Activated CD4-positive, CD25-positive, alpha-beta regulatory T cell treated with anti-CD3 and anti-CD28 coated beads, Interleukin-2, amount 50 U/mL, for 16 hours (primary cell): ENCODE results near the gene MAP3K4.
A peak's percentile ranks its signal among the peaks of the same experiment; 100 is the strongest.
"Not testable (repeated sequence)": the region's sequence is repeated elsewhere in the genome, so short reads cannot be mapped to it uniquely, and the experiment has no call there.

ENCODE experiments used
- DNase-seq: peaks from one replicate; pipeline ENCODE4 v3.0.0-alpha.2; 2020; ENCODE audit warnings: low read depth, low spot score

MAP3K4 gene

GRCh38 chr6:160972111-160972510 is 19.5 kb upstream of the MAP3K4 start:
- DNase-seq: no peak

DNA sequence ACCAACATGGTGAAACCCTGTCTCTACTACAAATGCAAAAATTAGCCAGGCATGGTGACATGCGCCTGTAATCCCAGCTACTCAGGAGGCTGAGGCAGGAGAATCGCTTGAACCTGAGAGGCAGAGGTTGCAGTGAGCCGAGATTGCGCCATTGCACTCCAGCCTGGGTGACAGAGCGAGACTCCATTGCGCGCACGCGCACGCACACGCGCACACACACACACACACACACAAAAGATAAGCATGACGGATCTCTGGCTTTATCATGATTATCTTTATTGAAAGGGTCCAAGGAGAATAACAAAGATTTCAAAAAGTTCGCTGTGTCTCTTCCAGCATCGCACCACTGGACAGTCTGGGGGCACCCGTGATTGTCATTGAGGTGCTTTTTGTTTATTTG is 19.0 kb upstream of the MAP3K4 start:
- DNase-seq: not testable (repeated sequence)

DNA sequence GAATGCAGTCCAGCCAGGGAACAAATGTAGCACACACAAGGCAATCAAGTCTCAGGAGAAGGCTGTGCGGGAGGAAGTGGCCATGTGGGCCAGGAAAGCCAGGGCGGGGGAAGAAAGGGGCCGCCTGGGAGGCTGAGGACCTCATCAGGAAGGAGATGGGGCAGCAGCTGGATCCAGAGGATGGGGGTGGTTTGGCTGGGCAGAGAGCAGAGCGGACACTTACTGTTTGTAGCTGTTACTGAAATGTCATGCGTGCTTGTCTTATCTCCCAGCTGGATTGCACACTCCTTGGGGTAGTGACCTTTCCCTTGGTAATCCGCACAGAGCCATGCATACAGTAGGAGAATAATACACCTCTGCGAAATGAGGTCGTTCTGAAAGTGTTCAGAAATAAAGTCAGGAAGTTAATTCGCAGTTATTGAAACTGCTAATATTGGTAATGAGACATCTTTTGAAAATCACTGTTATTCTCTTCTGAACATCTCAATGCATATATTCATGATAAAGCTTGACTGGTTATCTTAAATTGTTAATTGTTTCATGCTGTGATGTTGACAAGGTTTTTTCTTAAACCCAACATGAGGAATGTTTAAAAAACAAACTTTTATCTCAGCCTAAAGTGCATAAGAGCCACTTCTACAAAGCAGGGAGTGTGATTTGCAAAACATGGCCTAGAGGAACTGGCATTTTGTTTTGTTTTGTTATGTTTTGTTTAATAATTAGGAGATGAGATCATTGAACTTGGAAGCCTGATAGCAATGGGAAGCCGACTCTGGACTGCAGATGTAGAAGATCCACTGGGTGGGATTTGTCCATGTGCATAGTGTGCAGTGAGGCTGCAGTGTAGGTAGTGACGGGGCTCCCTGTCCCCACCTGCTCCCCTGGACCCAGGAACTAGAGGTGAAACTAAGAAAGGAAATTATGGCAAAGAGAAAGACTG is 18.0 kb upstream of the MAP3K4 start:
- DNase-seq: no peak

DNA sequence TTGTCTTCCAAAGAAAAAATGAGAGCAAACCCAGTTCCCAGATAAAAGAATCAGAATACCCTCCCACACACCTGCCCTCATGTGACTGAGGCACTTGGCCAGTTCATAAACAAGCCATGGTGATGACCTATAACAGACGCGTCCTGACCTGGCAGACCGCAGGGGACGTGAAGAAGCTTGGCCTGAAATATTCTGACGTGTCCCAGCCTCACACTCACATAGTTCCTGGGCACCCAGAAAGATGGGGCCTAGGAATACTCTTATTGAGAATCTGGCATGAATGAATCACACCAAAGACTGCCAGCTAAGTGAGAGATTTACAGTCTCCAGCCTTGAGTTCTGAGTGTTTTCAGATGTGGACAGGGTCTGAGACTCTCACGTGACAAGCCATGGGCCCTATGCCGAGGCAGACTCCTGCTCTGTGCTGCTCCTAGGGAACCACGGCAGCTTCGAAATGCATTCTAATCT is 17.2 kb upstream of the MAP3K4 start:
- no peak for DNase-seq

DNA sequence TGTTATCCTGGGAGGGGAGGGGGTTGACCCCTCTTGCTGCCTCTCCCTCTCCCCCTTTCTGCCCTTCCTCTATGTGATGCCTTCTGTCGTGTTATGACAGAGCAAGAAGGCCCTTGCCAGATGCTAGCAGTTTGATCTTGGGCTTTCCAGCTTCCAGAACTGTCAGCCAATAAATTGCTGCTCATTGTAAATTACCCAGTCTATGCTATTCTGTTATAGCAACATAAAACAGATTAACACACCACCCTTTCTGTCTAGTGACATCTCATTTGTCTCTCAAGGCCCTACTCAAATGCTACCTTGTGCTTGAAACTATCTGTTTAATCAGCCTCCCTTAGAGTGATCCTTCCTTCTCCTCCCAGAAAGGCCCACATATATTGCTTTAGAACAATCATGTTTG is 16.4 kb upstream of the MAP3K4 start:
- DNase-seq: no peak

DNA sequence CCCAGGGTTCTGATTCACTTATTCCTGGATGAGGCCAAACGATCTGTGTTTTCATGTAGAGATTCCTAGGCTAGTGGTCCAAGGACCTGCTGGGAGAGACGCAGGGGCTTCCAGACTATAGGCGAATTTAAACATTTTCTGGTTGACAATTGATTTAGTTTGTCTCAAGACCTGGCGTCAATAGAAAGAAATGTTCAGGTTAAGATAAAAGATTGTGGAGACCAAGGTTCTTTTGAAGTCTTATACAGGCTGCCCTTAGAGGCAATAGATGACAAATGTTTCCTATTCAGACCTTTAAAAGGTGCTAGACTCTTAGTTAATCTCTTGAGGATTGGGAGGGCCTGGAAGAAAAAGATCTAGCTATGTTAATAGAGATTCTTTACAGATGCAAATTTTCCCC is 15.6 kb upstream of the MAP3K4 start:
- not testable (repeated sequence) for DNase-seq

DNA sequence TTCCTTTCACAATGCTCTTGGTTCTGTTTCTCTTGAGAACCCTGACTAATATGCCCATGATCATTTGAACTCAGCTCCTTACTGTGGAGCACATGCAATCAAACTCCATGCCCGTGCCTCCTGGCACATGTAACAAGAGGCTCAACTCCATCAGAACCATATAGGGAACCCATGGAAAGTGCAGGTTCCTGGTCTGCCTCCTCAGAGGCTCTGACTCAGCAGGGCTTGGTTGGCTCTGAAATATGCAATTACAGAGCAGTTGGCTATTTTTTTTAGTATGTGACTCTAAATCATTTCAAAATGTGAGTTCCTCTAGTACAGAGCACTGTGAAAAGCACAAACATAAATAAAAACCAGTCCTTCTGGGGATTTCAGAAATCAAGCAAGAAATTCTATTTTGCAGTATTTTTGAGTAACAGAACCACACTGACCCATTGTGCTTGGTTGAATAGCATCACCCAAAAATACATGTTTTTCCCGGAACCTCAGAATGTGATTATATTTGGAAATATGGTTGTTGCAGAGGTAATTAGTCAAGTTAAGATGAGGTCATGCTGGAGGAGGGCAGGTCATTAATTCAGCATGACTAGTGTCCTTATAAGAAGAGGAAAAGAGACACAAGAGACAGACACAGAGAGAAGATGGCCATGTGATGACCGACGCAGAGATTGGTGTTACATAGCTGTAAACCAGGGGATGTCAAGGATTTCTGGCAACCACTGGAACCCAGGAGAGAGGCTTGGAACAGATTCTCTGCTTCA is 13.2 kb upstream of the MAP3K4 start:
- DNase-seq: no peak

- no peak for DNase-seq
These were observed 12.4 kb upstream of the MAP3K4 start for GRCh38 chr6:160979061-160979708.

GRCh38 chr6:160983377-160983948 is 8.1 kb upstream of the MAP3K4 start:
- not testable (repeated sequence) for DNase-seq

- DNase-seq: no peak
These were observed 4.7 kb upstream of the MAP3K4 start for GRCh38 chr6:160986851-160987250.

GRCh38 chr6:160987265-160987664 is 4.3 kb upstream of the MAP3K4 start:
- DNase-seq: no peak

- DNase-seq: no peak
These were observed 643 bp upstream of the MAP3K4 start for GRCh38 chr6:160990847-160991405.

DNA sequence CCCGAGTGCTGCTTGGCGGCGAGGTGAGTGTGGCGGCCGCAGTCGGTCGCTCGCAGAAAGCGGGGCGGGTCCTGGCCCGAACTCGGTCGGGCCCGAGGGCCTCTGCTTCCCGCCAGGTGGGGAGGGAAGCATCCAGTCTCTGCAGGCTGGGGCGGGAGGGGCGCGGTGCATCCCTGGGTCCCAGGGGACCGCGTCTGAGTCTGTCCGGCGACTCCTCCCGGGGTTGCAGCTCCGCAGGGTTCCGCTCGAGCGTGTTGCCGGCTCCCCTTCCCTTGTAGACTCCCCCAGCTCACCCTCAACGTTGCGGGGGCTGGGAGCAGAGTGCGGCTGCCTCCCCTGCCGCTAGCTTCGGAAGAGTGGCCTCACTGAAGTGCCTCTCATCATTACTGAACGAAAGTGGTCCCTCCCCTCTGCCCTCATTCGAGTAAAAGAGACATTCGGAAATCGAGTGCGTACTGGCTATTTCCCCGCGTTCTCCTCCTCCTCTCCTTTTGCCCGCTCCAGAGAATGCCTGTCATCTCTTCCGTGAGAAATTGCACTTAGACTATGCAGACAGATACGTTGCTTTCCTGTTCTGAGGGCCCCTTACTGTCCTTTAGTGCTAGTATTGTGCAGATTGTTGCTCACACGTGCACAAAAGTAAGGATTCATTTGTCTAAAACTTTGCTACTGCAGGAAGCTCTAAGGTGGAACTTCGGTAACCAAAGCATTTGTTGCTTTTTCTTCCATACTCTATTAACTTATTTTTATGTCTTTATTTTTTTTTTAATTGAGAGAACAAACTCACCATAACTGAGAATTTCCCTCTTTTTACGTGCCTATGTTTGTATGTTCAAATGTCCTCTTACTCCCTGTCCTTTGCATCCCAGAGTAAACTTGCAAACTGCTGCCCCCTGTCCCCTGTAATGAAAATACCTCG is 751 bp downstream of the MAP3K4 start:
- peak; percentile 5 for DNase-seq

GRCh38 chr6:160992980-160993314 is 1.4 kb downstream of the MAP3K4 start:
- no peak for DNase-seq

DNA sequence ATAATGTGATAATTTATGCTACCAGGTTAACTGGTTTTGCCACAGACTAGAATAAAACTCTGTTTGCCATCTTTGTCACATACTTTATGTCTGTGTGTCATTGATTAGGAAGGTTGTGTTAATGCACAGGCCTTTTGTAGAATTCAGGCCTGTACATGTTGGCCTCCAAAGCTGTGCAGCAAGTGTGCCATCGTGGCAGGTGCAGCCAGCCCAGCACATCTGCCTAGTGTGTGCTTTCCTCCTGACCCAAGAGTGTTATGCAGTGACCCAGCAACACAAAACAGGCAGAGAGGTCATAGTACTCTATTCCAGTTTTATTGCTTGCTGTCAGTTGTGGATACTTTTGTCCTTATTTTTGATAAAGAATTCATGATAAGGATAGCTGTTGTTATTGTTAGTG is 3.7 kb downstream of the MAP3K4 start:
- DNase-seq: no peak

DNA sequence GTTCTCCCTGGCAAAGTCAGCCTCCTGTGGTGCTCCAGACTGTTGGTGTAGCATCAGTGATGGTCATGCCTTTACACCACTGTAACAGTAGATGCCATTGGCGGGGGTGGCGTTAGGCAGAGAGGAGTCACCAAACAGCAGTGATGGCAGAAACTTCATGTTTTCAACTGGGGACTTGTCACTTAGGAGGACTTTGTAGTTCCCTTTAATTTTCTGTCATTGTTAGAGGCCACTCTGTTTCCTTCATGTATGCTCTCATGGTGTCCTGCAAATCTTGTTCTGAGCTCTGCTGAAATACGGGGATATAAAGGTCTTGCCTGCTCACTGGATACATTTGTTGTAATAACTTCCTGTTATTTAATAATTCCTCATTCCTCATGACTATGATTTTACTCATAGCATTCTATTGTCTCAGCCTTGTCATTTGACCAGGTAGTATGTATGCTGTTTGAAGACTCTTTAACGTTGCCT is 4.6 kb downstream of the MAP3K4 start:
- DNase-seq: no peak

DNA sequence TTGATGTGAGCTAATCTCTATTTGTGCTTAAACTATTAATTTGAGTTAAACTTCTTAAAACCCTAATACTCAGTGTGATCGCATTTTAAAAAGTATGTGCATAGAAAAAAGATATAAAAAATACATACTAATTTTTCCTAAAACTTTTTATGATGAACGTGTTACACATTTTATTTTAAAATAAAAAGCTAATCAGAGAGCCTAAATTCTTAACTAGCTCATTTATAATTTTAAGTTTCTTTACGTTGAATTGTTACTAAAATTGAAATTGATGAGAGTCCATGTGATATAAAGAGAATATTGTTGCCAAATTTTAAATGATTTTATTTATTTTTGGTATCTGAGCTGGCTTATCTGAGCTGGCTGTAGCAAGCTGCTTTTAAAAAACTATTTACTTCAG is 6.6 kb downstream of the MAP3K4 start:
- DNase-seq: no peak

- no peak for DNase-seq
These were observed 7.2 kb downstream of the MAP3K4 start for GRCh38 chr6:160998766-160999165.

DNA sequence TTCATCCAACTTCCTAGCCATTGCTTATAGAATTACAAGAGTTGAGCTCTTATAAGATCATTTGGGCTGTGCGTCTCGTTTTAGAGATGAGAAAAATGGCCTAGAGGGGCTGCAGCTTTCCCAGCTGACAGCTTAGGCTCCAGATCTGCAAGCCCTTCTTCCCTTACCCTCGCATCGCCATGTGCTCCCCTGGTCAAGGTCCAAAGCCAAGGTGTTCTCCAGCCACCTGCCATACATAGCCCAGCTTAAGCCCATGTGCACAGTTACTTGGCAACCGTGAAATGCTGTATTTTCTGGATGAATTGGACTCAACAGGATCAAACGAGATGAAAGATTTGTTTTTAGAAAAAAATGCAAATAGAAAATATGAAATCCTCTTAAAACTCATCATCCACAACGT is 7.9 kb downstream of the MAP3K4 start:
- DNase-seq: no peak

DNA sequence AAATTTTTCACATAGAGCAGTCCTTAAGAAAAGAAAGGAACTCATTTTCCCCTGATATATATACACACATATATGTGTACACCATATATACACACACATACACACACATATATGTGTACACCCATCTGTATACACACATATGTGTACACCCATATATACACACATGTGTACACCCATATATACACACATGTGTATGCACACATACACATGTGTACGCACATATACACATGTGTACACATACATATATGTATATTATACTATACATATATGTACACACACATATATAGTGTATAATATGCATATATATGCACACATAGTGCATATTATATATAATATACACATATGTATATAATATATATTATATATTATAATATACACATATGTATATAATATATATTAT is 9.1 kb downstream of the MAP3K4 start:
- DNase-seq: no peak
